OCI-LY1 (cell line): ENCODE results near the gene INSR.
"Not testable (repeated sequence)": the region's sequence is repeated elsewhere in the genome, so short reads cannot be mapped to it uniquely, and the experiment has no call there.

Experiments used
- EZH2 ChIP-seq: fragments of 200-600 bp; sonication (generic), shearing (Covaris generic); IDR thresholded peaks from 2 replicates; pipeline ENCODE4 v1.8.0; 2017; ENCODE audit warnings: borderline replicate concordance, mixed run types, mild to moderate bottlenecking, antibody characterized with exemption, low read length, moderate library complexity, mixed read lengths
- TF ChIP-seq, protein P1 (sequence below): fragments of 200-600 bp; sonication (generic), shearing (Covaris generic); IDR thresholded peaks from 2 replicates; pipeline ENCODE4 v1.5.1; 2017; ENCODE audit warnings: mild to moderate bottlenecking, antibody characterized with exemption, low read length, moderate library complexity, mixed read lengths

DNA sequence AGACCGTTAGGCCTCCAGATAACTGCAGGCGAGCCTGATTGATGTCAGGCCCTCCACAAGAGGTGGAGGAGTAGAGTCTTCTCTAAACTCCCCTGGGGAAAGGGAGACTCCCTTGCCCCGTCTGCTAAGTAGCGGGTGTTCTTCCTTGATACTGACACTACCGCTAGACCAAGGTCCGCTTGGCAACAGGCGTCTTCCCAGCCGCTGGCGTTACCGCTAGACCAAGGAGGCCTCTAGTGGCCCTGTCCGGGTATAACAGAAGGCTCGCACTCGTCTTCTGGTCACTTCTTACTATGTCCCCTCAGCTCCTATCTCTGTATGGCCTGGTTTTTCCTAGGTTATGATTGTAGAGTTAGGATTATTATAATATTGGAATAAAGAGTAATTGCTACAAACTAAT, 227.1 kb downstream of the INSR start:
- TF ChIP-seq, protein P1, sequence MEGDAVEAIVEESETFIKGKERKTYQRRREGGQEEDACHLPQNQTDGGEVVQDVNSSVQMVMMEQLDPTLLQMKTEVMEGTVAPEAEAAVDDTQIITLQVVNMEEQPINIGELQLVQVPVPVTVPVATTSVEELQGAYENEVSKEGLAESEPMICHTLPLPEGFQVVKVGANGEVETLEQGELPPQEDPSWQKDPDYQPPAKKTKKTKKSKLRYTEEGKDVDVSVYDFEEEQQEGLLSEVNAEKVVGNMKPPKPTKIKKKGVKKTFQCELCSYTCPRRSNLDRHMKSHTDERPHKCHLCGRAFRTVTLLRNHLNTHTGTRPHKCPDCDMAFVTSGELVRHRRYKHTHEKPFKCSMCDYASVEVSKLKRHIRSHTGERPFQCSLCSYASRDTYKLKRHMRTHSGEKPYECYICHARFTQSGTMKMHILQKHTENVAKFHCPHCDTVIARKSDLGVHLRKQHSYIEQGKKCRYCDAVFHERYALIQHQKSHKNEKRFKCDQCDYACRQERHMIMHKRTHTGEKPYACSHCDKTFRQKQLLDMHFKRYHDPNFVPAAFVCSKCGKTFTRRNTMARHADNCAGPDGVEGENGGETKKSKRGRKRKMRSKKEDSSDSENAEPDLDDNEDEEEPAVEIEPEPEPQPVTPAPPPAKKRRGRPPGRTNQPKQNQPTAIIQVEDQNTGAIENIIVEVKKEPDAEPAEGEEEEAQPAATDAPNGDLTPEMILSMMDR: peak; percentile 25
- TF ChIP-seq EZH2: not testable (repeated sequence)
